A549 (cell line): ENCODE results near the gene TMEM205.

ENCODE experiments used
- TF ChIP-seq, protein P1 (sequence below): fragments of >200 bp; sonication (Bioruptor Twin); formaldehyde crosslinking; IDR thresholded peaks from 3 replicates; pipeline ENCODE4 v1.5.1; 2016
- TF ChIP-seq, protein P2 (sequence below): fragments of 150-350 bp; IDR thresholded peaks from 2 replicates; pipeline ENCODE4 v1.6.1; 2014; ENCODE audit warnings: low read depth, mild to moderate bottlenecking, low read length

GRCh38 chr19:11330127-11330526 is 15.9 kb downstream of the TMEM205 start:
- TF ChIP-seq, protein P1, sequence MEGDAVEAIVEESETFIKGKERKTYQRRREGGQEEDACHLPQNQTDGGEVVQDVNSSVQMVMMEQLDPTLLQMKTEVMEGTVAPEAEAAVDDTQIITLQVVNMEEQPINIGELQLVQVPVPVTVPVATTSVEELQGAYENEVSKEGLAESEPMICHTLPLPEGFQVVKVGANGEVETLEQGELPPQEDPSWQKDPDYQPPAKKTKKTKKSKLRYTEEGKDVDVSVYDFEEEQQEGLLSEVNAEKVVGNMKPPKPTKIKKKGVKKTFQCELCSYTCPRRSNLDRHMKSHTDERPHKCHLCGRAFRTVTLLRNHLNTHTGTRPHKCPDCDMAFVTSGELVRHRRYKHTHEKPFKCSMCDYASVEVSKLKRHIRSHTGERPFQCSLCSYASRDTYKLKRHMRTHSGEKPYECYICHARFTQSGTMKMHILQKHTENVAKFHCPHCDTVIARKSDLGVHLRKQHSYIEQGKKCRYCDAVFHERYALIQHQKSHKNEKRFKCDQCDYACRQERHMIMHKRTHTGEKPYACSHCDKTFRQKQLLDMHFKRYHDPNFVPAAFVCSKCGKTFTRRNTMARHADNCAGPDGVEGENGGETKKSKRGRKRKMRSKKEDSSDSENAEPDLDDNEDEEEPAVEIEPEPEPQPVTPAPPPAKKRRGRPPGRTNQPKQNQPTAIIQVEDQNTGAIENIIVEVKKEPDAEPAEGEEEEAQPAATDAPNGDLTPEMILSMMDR: no peak
- TF ChIP-seq, protein P2, sequence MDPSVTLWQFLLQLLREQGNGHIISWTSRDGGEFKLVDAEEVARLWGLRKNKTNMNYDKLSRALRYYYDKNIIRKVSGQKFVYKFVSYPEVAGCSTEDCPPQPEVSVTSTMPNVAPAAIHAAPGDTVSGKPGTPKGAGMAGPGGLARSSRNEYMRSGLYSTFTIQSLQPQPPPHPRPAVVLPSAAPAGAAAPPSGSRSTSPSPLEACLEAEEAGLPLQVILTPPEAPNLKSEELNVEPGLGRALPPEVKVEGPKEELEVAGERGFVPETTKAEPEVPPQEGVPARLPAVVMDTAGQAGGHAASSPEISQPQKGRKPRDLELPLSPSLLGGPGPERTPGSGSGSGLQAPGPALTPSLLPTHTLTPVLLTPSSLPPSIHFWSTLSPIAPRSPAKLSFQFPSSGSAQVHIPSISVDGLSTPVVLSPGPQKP: no peak
